ENCODE measurements around the gene SV2B.

Gene SV2B

GRCh38 chr15:91279486-91279885 is 179.4 kb downstream of the SV2B start:
- no peak for DNase-seq

- DNase-seq = no peak
These were observed 181.9 kb downstream of the SV2B start for GRCh38 chr15:91281947-91282346.

GRCh38 chr15:91282486-91282885 is 182.4 kb downstream of the SV2B start:
- DNase-seq = no peak

GRCh38 chr15:91283155-91283554 is 183.1 kb downstream of the SV2B start:
- no peak for DNase-seq

GRCh38 chr15:91284758-91285466 is 184.9 kb downstream of the SV2B start:
- no peak for DNase-seq

- no peak for DNase-seq
These were observed 189.3 kb downstream of the SV2B start for GRCh38 chr15:91289324-91289723.

- no peak for DNase-seq
These were observed 190.5 kb downstream of the SV2B start for GRCh38 chr15:91290553-91290952.

GRCh38 chr15:91291673-91292072 is 191.6 kb downstream of the SV2B start:
- no peak for DNase-seq

- DNase-seq = no peak
These were observed 194.3 kb downstream of the SV2B start for GRCh38 chr15:91294344-91294743.

- DNase-seq = no peak
These were observed 194.7 kb downstream of the SV2B start for GRCh38 chr15:91294795-91295194.

- DNase-seq = no peak
These were observed 198.0 kb downstream of the SV2B start for GRCh38 chr15:91298101-91298500.

GRCh38 chr15:91302588-91303439 is 202.8 kb downstream of the SV2B start:
- DNase-seq = peak; percentile 56

GRCh38 chr15:91304210-91304609 is 204.2 kb downstream of the SV2B start:
- DNase-seq = no peak

GRCh38 chr15:91304786-91305185 is 204.7 kb downstream of the SV2B start:
- no peak for DNase-seq

- DNase-seq = no peak
These were observed 206.1 kb downstream of the SV2B start for GRCh38 chr15:91306144-91306543.

GRCh38 chr15:91307601-91308000 is 207.5 kb downstream of the SV2B start:
- no peak for DNase-seq

- DNase-seq = no peak
These were observed 208.1 kb downstream of the SV2B start for GRCh38 chr15:91308199-91308598.

GRCh38 chr15:91308855-91309254 is 208.8 kb downstream of the SV2B start:
- no peak for DNase-seq

- DNase-seq = no peak
These were observed 211.9 kb downstream of the SV2B start for GRCh38 chr15:91311986-91312385.

- no peak for DNase-seq
These were observed 216.1 kb downstream of the SV2B start for GRCh38 chr15:91316126-91316525.

GRCh38 chr15:91318516-91318915 is 218.5 kb downstream of the SV2B start:
- DNase-seq = no peak

GRCh38 chr15:91318931-91319330 is 218.9 kb downstream of the SV2B start:
- no peak for DNase-seq

- DNase-seq = no peak
These were observed 219.5 kb downstream of the SV2B start for GRCh38 chr15:91319371-91320059.

GRCh38 chr15:91320101-91320500 is 220.0 kb downstream of the SV2B start:
- DNase-seq = no peak
